ENCODE data around the gene COX7A1.
A peak's percentile ranks its signal among the peaks of the same experiment; 100 is the strongest.

COX7A1 gene

DNA sequence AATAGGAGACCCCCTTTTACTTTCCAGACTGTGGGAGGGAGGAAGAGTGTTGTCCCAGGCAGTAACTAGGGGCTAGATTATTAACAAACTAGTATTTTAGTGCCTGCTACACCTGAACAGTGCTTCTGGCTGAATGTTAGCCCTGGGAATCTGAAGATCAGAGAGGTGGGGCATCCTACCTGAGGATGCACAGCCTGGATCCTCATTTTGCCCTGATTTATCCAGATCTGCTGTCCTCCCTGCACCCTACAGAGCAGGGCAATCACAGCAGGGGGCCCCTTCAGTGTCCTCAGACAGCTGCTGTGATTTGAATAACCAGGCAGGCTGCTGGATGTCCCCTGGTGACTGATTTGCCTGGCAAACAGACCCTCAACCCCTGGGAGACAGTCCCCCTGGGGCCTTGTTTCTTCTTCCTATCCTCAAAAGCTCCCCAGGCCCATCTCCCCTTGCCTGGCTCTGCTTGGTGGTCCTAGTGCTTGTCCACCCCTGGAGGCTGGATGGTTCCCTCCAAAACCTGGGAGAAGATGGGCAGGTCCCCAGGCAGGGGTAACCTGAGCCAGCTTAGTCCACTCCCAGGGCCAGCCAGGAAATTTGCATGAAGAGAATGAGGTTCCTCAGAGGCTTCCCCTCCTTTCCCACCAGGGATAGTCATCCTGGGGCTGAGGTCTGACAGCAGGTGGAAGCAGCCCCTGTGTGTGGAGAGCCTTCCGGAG, 41.6 kb downstream of the COX7A1 start, which contains the start of gene OVOL3:
TSS of gene OVOL3 (plus strand) at position 657 of the 713 bp plus-strand sequence. CDS start 60 bp downstream, outside the sequence.
- H3K79me1 ChIP-seq (ENCODE audit: low read length): peaks cover 10% of the 10 kb centered on the region
- H2BK5ac ChIP-seq (ENCODE audit: low read depth, low read length, poor library complexity): no peak within 1 kb of the TSS
- H3K79me2 ChIP-seq (ENCODE audit: control insufficient read depth, insufficient read depth, low read length, poor library complexity): peaks cover 8% of the 10 kb centered on the region
- H4K12ac ChIP-seq (ENCODE audit: low read depth, low read length): peak within 1 kb of the TSS; percentile 25
- no peak for DNase-seq
- WGBS (ENCODE audit: extremely low coverage, insufficient coverage, insufficient read length): no CpG with 5 or more reads among the region's 1 CpG
- no peak within 1 kb of the TSS for H2AFZ ChIP-seq (ENCODE audit: insufficient read depth, low read length, poor library complexity)
- peaks cover 25 to 27% of the 10 kb centered on the region in 2 experiments for H3K36me3 ChIP-seq (ENCODE audit: control insufficient read depth in 1 of 2, insufficient read depth in 2 of 2, low read length in 2 of 2)
- no peaks in the 10 kb centered on the region for H3K9me3 ChIP-seq (ENCODE audit: insufficient read depth, low read depth, low read length)
- no peak within 1 kb of the TSS for H3K18ac ChIP-seq (ENCODE audit: low read length)
- H3K27ac ChIP-seq (ENCODE audit: low read depth, low read length): no peak within 1 kb of the TSS
- no peak within 1 kb of the TSS for H2AK5ac ChIP-seq (ENCODE audit: low read length)
- H4K8ac ChIP-seq (ENCODE audit: low read depth, low read length): no peak within 1 kb of the TSS
- no peak within 1 kb of the TSS for H2BK120ac ChIP-seq (ENCODE audit: insufficient read depth, low read length, poor library complexity)
- H3K14ac ChIP-seq (ENCODE audit: low read length): no peak within 1 kb of the TSS
- H2BK12ac ChIP-seq (ENCODE audit: low read length): no peak within 1 kb of the TSS
- H4K91ac ChIP-seq (ENCODE audit: low read depth, low read length): no peak within 1 kb of the TSS
- no peak within 1 kb of the TSS for H3K4ac ChIP-seq (ENCODE audit: low read depth, low read length)
- H3K4me3 ChIP-seq (ENCODE audit: low read depth, low read length): no peak within 1 kb of the TSS
- H3K4me1 ChIP-seq (ENCODE audit: control insufficient read depth in 1 of 2, insufficient read depth in 2 of 2, low read length in 2 of 2): peaks cover 8 to 10% of the 10 kb centered on the region in 2 experiments
- no peak within 1 kb of the TSS for H3K9ac ChIP-seq (ENCODE audit: low read length)
- H3K27me3 ChIP-seq (ENCODE audit: insufficient read depth, low read length): no peaks in the 10 kb centered on the region
- H3K4me2 ChIP-seq (ENCODE audit: low read length): no peak within 1 kb of the TSS
- H3K23ac ChIP-seq (ENCODE audit: low read length): no peak within 1 kb of the TSS

- H3K9me3 ChIP-seq (ENCODE audit: insufficient read depth, low read depth, low read length): no peaks in the 10 kb centered on the region
- no peak overlapping the region for H4K91ac ChIP-seq (ENCODE audit: low read depth, low read length)
- no peak for DNase-seq
- H2BK120ac ChIP-seq (ENCODE audit: insufficient read depth, low read length, poor library complexity): no peak overlapping the region
- no peak overlapping the region for H2AFZ ChIP-seq (ENCODE audit: insufficient read depth, low read length, poor library complexity)
- no peak overlapping the region for H3K23ac ChIP-seq (ENCODE audit: low read length)
- no peak overlapping the region for H3K4ac ChIP-seq (ENCODE audit: low read depth, low read length)
- peaks cover 4 to 9% of the 10 kb centered on the region in 2 experiments for H3K4me1 ChIP-seq (ENCODE audit: control insufficient read depth in 1 of 2, insufficient read depth in 2 of 2, low read length in 2 of 2)
- no peaks in the 10 kb centered on the region for H3K27me3 ChIP-seq (ENCODE audit: insufficient read depth, low read length)
- no peak overlapping the region for H3K4me3 ChIP-seq (ENCODE audit: low read depth, low read length)
- H3K36me3 ChIP-seq (ENCODE audit: control insufficient read depth in 1 of 2, insufficient read depth in 2 of 2, low read length in 2 of 2): peaks cover 41 to 44% of the 10 kb centered on the region in 2 experiments
- no peaks in the 10 kb centered on the region for H3K79me1 ChIP-seq (ENCODE audit: low read length)
- no peak overlapping the region for H2AK5ac ChIP-seq (ENCODE audit: low read length)
- H3K27ac ChIP-seq (ENCODE audit: low read depth, low read length): no peak overlapping the region
- H4K8ac ChIP-seq (ENCODE audit: low read depth, low read length): no peak overlapping the region
- WGBS (ENCODE audit: extremely low coverage, insufficient coverage, insufficient read length): no CpG with 5 or more reads among the region's 3 CpGs
- H3K79me2 ChIP-seq (ENCODE audit: control insufficient read depth, insufficient read depth, low read length, poor library complexity): no peaks in the 10 kb centered on the region
- no peak overlapping the region for H2BK12ac ChIP-seq (ENCODE audit: low read length)
- H4K12ac ChIP-seq (ENCODE audit: low read depth, low read length): no peak overlapping the region
- no peak overlapping the region for H3K14ac ChIP-seq (ENCODE audit: low read length)
- H3K9ac ChIP-seq (ENCODE audit: low read length): no peak overlapping the region
- no peak overlapping the region for H2BK5ac ChIP-seq (ENCODE audit: low read depth, low read length, poor library complexity)
- no peak overlapping the region for H3K4me2 ChIP-seq (ENCODE audit: low read length)
- H3K18ac ChIP-seq (ENCODE audit: low read length): no peak overlapping the region
Measured at GRCh38 chr19:36108684-36109083, 43.6 kb downstream of the COX7A1 start.

DNA sequence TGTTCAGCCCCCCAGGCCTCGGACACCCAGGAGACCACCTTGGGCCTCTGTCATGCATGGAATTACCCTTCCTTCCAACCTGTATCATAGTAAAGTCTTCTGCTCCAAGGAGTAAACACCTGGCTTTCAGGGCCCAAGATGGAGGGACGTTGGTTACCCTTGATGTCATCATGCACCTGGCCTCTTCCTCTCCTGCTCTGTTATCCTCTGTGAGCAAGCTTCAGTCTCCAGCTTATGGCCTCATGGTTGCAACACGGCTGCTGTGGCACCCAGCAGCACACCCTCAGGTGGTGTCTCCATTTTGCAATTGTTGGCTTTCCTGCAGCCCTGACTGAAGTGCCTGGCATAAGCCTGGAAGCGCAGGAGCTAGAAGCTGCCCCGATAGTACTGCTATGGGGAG, 45.3 kb downstream of the COX7A1 start:
- H4K91ac ChIP-seq (ENCODE audit: low read depth, low read length): no peak overlapping the region
- DNase-seq: no peak
- H3K27me3 ChIP-seq (ENCODE audit: insufficient read depth, low read length): no peaks in the 10 kb centered on the region
- no peak overlapping the region for H3K4ac ChIP-seq (ENCODE audit: low read depth, low read length)
- no peak overlapping the region for H3K4me2 ChIP-seq (ENCODE audit: low read length)
- no peak overlapping the region for H2AFZ ChIP-seq (ENCODE audit: insufficient read depth, low read length, poor library complexity)
- H4K8ac ChIP-seq (ENCODE audit: low read depth, low read length): no peak overlapping the region
- no peaks in the 10 kb centered on the region for H3K79me1 ChIP-seq (ENCODE audit: low read length)
- H3K14ac ChIP-seq (ENCODE audit: low read length): no peak overlapping the region
- H3K79me2 ChIP-seq (ENCODE audit: control insufficient read depth, insufficient read depth, low read length, poor library complexity): no peaks in the 10 kb centered on the region
- peaks cover 44 to 48% of the 10 kb centered on the region in 2 experiments for H3K36me3 ChIP-seq (ENCODE audit: control insufficient read depth in 1 of 2, insufficient read depth in 2 of 2, low read length in 2 of 2)
- no peak overlapping the region for H2BK120ac ChIP-seq (ENCODE audit: insufficient read depth, low read length, poor library complexity)
- no peaks in the 10 kb centered on the region for H3K9me3 ChIP-seq (ENCODE audit: insufficient read depth, low read depth, low read length)
- no peak overlapping the region for H3K18ac ChIP-seq (ENCODE audit: low read length)
- H3K9ac ChIP-seq (ENCODE audit: low read length): no peak overlapping the region
- no peak overlapping the region for H3K27ac ChIP-seq (ENCODE audit: low read depth, low read length)
- H4K12ac ChIP-seq (ENCODE audit: low read depth, low read length): no peak overlapping the region
- H2BK5ac ChIP-seq (ENCODE audit: low read depth, low read length, poor library complexity): no peak overlapping the region
- no CpG with 5 or more reads among the region's 5 CpGs for WGBS (ENCODE audit: extremely low coverage, insufficient coverage, insufficient read length)
- H2BK12ac ChIP-seq (ENCODE audit: low read length): no peak overlapping the region
- H3K23ac ChIP-seq (ENCODE audit: low read length): no peak overlapping the region
- no peak overlapping the region for H3K4me3 ChIP-seq (ENCODE audit: low read depth, low read length)
- peaks cover 0 to 5% of the 10 kb centered on the region in 2 experiments for H3K4me1 ChIP-seq (ENCODE audit: control insufficient read depth in 1 of 2, insufficient read depth in 2 of 2, low read length in 2 of 2)
- H2AK5ac ChIP-seq (ENCODE audit: low read length): no peak overlapping the region

- Histone ChIP-seq H3K79me1 (ENCODE audit: low read length) (no peaks in the 10 kb centered on the region), H3K27me3 (ENCODE audit: insufficient read depth, low read length) (no peaks in the 10 kb centered on the region), H3K9ac (ENCODE audit: low read length) (no peak overlapping the region), H3K18ac (ENCODE audit: low read length) (no peak overlapping the region), H2BK120ac (ENCODE audit: insufficient read depth, low read length, poor library complexity) (no peak overlapping the region), H4K12ac (ENCODE audit: low read depth, low read length) (no peak overlapping the region), H3K36me3 (ENCODE audit: control insufficient read depth in 1 of 2, insufficient read depth in 2 of 2, low read length in 2 of 2) (peaks cover 49 to 51% of the 10 kb centered on the region in 2 experiments), H3K4me2 (ENCODE audit: low read length) (no peak overlapping the region), H3K23ac (ENCODE audit: low read length) (no peak overlapping the region), H3K4me1 (ENCODE audit: control insufficient read depth in 1 of 2, insufficient read depth in 2 of 2, low read length in 2 of 2) (peaks cover 0 to 5% of the 10 kb centered on the region in 2 experiments), H3K14ac (ENCODE audit: low read length) (no peak overlapping the region), H3K27ac (ENCODE audit: low read depth, low read length) (no peak overlapping the region), H4K8ac (ENCODE audit: low read depth, low read length) (no peak overlapping the region), H4K91ac (ENCODE audit: low read depth, low read length) (no peak overlapping the region), H2AFZ (ENCODE audit: insufficient read depth, low read length, poor library complexity) (no peak overlapping the region), H3K4me3 (ENCODE audit: low read depth, low read length) (no peak overlapping the region), H3K4ac (ENCODE audit: low read depth, low read length) (no peak overlapping the region), H2BK12ac (ENCODE audit: low read length) (no peak overlapping the region), H2BK5ac (ENCODE audit: low read depth, low read length, poor library complexity) (no peak overlapping the region), H3K9me3 (ENCODE audit: insufficient read depth, low read depth, low read length) (no peaks in the 10 kb centered on the region), H3K79me2 (ENCODE audit: control insufficient read depth, insufficient read depth, low read length, poor library complexity) (no peaks in the 10 kb centered on the region), H2AK5ac (ENCODE audit: low read length) (no peak overlapping the region)
- WGBS (ENCODE audit: extremely low coverage, insufficient coverage, insufficient read length): no CpG with 5 or more reads among the region's 6 CpGs
- DNase-seq: no peak
Measured at GRCh38 chr19:36106441-36106840, 45.8 kb downstream of the COX7A1 start.

Data from trophoblast cell (in vitro differentiated cells and primary cell).